GM12892 (cell line): Measurements from ENCODE around the gene MYL7.

Experiments
- POLR2A ChIP-seq: IDR thresholded peaks from 2 replicates; pipeline ENCODE4 v1.6.1; 2011; ENCODE audit warnings: low read depth, low read length, control low read depth
- TAF1 ChIP-seq: IDR thresholded peaks from 2 replicates; pipeline ENCODE4 v1.6.1; 2011; ENCODE audit warnings: low read depth, mild to moderate bottlenecking, control low read depth, low read length, borderline replicate concordance

- no peak for TF ChIP-seq TAF1
- TF ChIP-seq POLR2A = no peak
Observed at GRCh38 chr7:44094883-44095592, 46.1 kb downstream of the MYL7 start.
